ENCODE results near the gene PTPRN2. TPM values are rescaled to one million over a fixed set of nuclear protein-coding genes. Genes with fewer than 3 reads are reported as not detected.

PTPRN2 gene
- total RNA-seq, 1 experiment from 2014 or later: 1.1 TPM

DNA sequence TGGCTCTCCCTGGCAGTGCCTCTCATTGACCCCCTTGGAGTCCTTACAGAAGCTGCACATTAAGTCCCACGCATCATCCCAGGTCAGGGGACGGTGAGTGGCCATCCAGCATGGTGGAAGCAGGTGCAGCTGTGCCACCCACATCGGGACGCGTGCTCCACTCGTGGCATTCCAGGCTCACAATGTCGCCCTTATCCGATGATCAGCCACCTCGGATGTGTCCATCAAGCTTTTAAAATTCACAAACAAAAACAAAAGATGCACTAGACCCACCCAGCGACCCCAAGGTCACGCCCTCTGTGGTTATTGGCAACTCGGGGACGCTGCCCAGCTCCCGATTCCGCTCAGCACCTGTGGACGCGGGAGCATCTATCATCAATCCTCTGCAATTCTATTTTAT is 530.9 kb downstream of the PTPRN2 start:
- Histone ChIP-seq H3K36me3 (ENCODE audit: control insufficient read depth, insufficient read depth, low read length) (no peaks in the 10 kb centered on the region), H3K4me3 (ENCODE audit: low read depth in 2 of 2, low read length in 2 of 2) (no peak overlapping the region), H3K27ac (ENCODE audit: low read length) (no peak overlapping the region), H3K27me3 (ENCODE audit: control insufficient read depth, insufficient read depth, low read length) (peaks cover 11% of the 10 kb centered on the region), H3K9me3 (ENCODE audit: control insufficient read depth, insufficient read depth, low read depth, low read length) (no peaks in the 10 kb centered on the region), H3K4me1 (ENCODE audit: control insufficient read depth, insufficient read depth, low read length) (no peaks in the 10 kb centered on the region)
- no peak for ATAC-seq
- POLR2A ChIA-PET: no interaction called here
- TF ChIP-seq, protein P1, sequence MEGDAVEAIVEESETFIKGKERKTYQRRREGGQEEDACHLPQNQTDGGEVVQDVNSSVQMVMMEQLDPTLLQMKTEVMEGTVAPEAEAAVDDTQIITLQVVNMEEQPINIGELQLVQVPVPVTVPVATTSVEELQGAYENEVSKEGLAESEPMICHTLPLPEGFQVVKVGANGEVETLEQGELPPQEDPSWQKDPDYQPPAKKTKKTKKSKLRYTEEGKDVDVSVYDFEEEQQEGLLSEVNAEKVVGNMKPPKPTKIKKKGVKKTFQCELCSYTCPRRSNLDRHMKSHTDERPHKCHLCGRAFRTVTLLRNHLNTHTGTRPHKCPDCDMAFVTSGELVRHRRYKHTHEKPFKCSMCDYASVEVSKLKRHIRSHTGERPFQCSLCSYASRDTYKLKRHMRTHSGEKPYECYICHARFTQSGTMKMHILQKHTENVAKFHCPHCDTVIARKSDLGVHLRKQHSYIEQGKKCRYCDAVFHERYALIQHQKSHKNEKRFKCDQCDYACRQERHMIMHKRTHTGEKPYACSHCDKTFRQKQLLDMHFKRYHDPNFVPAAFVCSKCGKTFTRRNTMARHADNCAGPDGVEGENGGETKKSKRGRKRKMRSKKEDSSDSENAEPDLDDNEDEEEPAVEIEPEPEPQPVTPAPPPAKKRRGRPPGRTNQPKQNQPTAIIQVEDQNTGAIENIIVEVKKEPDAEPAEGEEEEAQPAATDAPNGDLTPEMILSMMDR (IDR thresholded peaks at IDR 0.05): no peak
- TF ChIP-seq POLR2AphosphoS5 (IDR thresholded peaks at IDR 0.05; ENCODE audit: low read depth, low read length) (no peak), TCF7L2 (IDR thresholded peaks at IDR 0.05; ENCODE audit: low read depth, low read length) (no peak), SIN3A (IDR thresholded peaks at IDR 0.05; ENCODE audit: borderline replicate concordance, insufficient read depth, low read depth, low read length) (no peak)
- TF ChIP-seq, protein P2, sequence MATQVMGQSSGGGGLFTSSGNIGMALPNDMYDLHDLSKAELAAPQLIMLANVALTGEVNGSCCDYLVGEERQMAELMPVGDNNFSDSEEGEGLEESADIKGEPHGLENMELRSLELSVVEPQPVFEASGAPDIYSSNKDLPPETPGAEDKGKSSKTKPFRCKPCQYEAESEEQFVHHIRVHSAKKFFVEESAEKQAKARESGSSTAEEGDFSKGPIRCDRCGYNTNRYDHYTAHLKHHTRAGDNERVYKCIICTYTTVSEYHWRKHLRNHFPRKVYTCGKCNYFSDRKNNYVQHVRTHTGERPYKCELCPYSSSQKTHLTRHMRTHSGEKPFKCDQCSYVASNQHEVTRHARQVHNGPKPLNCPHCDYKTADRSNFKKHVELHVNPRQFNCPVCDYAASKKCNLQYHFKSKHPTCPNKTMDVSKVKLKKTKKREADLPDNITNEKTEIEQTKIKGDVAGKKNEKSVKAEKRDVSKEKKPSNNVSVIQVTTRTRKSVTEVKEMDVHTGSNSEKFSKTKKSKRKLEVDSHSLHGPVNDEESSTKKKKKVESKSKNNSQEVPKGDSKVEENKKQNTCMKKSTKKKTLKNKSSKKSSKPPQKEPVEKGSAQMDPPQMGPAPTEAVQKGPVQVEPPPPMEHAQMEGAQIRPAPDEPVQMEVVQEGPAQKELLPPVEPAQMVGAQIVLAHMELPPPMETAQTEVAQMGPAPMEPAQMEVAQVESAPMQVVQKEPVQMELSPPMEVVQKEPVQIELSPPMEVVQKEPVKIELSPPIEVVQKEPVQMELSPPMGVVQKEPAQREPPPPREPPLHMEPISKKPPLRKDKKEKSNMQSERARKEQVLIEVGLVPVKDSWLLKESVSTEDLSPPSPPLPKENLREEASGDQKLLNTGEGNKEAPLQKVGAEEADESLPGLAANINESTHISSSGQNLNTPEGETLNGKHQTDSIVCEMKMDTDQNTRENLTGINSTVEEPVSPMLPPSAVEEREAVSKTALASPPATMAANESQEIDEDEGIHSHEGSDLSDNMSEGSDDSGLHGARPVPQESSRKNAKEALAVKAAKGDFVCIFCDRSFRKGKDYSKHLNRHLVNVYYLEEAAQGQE (IDR thresholded peaks at IDR 0.05; ENCODE audit: insufficient read depth in 1 of 2, low read depth in 2 of 2, low read length in 1 of 2): no peak
- BruUV-seq (replicated peaks): no TSS peak
- CTCF ChIA-PET: no interaction called here
- intact Hi-C loops (cut with micrococcal nuclease; ENCODE audit: unreplicated experiment) (no loop called here), in situ Hi-C loops (cut with HindIII; ENCODE audit: low pct_unique_long_range_greater_than_20kb, low sequenced_read_pairs) (no loop called here)
- DNase-seq (ENCODE audit: low read depth, low spot score): no peak

DNA sequence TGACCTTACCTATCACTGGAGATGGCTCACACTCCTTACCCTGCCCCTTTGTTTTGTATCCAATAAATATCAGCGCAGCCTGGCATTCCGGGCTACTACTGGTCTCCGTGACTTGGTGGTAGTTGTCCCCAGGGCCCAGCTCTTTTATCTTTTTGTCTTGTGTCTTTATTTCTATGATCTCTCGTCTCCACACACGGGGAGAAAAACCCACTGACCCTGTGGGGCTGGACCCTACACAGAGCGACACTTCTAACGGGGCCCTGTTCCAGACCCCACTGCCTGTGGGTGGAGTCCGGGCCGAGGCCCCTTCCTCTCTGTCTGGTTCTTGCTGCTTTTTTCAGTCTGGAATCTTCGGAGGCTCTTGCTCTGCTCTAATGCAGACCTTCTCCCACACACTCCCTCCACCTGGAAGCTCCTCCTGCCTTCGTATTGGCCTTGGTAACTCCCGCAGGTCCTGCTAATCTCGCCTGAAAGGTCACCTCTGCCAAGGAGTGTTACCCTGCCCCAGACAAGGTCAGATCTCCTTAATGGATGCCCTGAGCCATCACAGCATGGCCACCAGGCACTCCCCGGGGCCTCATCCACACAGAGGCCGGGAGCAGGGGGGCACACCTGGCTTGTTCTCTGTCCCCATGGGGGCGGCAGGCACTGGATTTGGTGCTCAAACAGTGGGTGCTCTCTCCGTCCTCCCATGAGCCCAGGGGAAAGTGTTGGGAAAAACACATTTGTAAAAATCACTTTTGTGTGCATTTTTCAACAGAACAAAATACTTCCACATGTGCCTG is 531.7 kb downstream of the PTPRN2 start:
- POLR2A ChIA-PET: no interaction called here
- in situ Hi-C loops (cut with HindIII; ENCODE audit: low pct_unique_long_range_greater_than_20kb, low sequenced_read_pairs) (no loop called here), intact Hi-C loops (cut with micrococcal nuclease; ENCODE audit: unreplicated experiment) (loop anchor here (2.0 kb wide), 2 partner anchors 173 to 299 kb away; no protein-coding TSS in a partner anchor)
- Histone ChIP-seq H3K9me3 (ENCODE audit: control insufficient read depth, insufficient read depth, low read depth, low read length) (no peaks in the 10 kb centered on the region), H3K4me3 (ENCODE audit: low read depth in 2 of 2, low read length in 2 of 2) (no peak overlapping the region), H3K27ac (ENCODE audit: low read length) (no peak overlapping the region), H3K27me3 (ENCODE audit: control insufficient read depth, insufficient read depth, low read length) (peaks cover 11% of the 10 kb centered on the region), H3K4me1 (ENCODE audit: control insufficient read depth, insufficient read depth, low read length) (no peaks in the 10 kb centered on the region), H3K36me3 (ENCODE audit: control insufficient read depth, insufficient read depth, low read length) (no peaks in the 10 kb centered on the region)
- no peak for TF ChIP-seq SIN3A (IDR thresholded peaks at IDR 0.05; ENCODE audit: borderline replicate concordance, insufficient read depth, low read depth, low read length)
- TF ChIP-seq, protein P1 (IDR thresholded peaks at IDR 0.05): no peak
- TF ChIP-seq POLR2AphosphoS5 (IDR thresholded peaks at IDR 0.05; ENCODE audit: low read depth, low read length): no peak
- no peak for TF ChIP-seq TCF7L2 (IDR thresholded peaks at IDR 0.05; ENCODE audit: low read depth, low read length)
- TF ChIP-seq, protein P2 (IDR thresholded peaks at IDR 0.05; ENCODE audit: insufficient read depth in 1 of 2, low read depth in 2 of 2, low read length in 1 of 2): no peak
- ATAC-seq (no peak), DNase-seq (ENCODE audit: low read depth, low spot score) (no peak)
- CTCF ChIA-PET: no interaction called here
- no TSS peak for BruUV-seq (replicated peaks)
